Calu3 (cell line): Measurements from ENCODE around the gene SLC12A8. TPM values are rescaled to one million over a fixed set of nuclear protein-coding genes. Genes with fewer than 3 reads are reported as not detected.
A peak's percentile ranks its signal among the peaks of the same experiment; 100 is the strongest.

Experiments
- BruUV-seq: library from RNA; stranded (reverse); fragments of 400-500 nt; replicated peaks from 2 replicates; lab custom pipeline; 2021; lab: Mats Ljungman, UMichigan
- CTCF ChIA-PET: fragments of 300-600 bp; sonication (Branson Sonifier 250); formaldehyde crosslinking; loops from one replicate; lab custom pipeline; 2022; ENCODE audit warnings: antibody characterized with exemption; lab: Charles Lee
- DNase-seq: peaks from one replicate; pipeline ENCODE4 v3.0.0; 2022
- H3K27ac Mint-ChIP-seq: one replicate; pipeline ENCODE4 v1.8.0; 2022; ENCODE audit warnings: mixed read lengths; ENCODE audit not compliant: unreplicated experiment
- H3K27me3 Mint-ChIP-seq: one replicate; pipeline ENCODE4 v1.8.0; 2022; ENCODE audit warnings: mixed read lengths; ENCODE audit not compliant: unreplicated experiment
- H3K36me3 Mint-ChIP-seq: one replicate; pipeline ENCODE4 v1.8.0; 2022; ENCODE audit warnings: mild to moderate bottlenecking, moderate library complexity, mixed read lengths; ENCODE audit not compliant: insufficient read depth, unreplicated experiment
- H3K4me1 Mint-ChIP-seq: one replicate; pipeline ENCODE4 v1.8.0; 2022; ENCODE audit warnings: mild to moderate bottlenecking, low read depth, mixed read lengths; ENCODE audit not compliant: unreplicated experiment
- H3K4me3 Mint-ChIP-seq: one replicate; pipeline ENCODE4 v1.8.0; 2022; ENCODE audit warnings: mild to moderate bottlenecking, low read depth, moderate library complexity, mixed read lengths; ENCODE audit not compliant: unreplicated experiment
- H3K9me3 Mint-ChIP-seq: one replicate; pipeline ENCODE4 v1.8.0; 2022; ENCODE audit warnings: low read depth, mixed read lengths; ENCODE audit not compliant: unreplicated experiment
- intact Hi-C: fragments of 100-400 bp; cut with micrococcal nuclease; formaldehyde crosslinking; loops from one replicate; pipeline ENCODE4 v1.10.0; 2022; ENCODE audit not compliant: unreplicated experiment
- total RNA-seq: library from RNA; stranded (reverse); gene quantifications from 2 replicates; pipeline ENCODE4 v1.2.3, GENCODE V29; 2022
- TF ChIP-seq, protein P1 (sequence below): fragments of 200-600 bp; IDR thresholded peaks from one replicate; pipeline ENCODE4 v1.8.0; 2022; ENCODE audit warnings: antibody characterized with exemption; ENCODE audit not compliant: unreplicated experiment

The SLC12A8 gene
- total RNA-seq, 1 experiment from 2014 or later, result 16.8 TPM

DNA sequence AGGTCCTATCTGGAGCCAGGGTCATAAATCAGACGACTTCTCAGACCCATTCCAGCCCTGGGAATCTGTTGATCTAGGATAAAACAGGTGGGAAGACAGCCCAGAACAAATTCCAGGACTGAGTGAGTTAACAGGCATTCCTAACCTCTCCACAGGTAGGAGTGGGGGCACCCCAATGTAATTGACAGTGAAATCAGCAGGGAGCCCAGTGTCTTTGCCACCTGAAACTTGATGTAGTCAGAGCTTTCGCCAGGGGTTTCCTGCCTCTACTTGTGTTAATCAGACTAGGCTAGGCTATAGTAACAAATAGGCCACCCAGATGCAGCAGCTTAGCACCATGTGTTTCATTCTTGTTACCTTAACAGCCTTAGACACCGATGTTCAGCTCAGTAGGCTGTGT lies 154.0 kb downstream of the SLC12A8 start:
- Mint-ChIP-seq H3K9me3 (no peaks in the 10 kb centered on the region), H3K4me1 (peaks cover 28% of the 10 kb centered on the region), H3K27ac (no peak overlapping the region), H3K36me3 (peaks cover 6% of the 10 kb centered on the region), H3K4me3 (no peak overlapping the region), H3K27me3 (peaks cover 65% of the 10 kb centered on the region)
- intact Hi-C loops, result loop anchor here (10.0 kb wide), 1 partner anchor 134 kb away; no protein-coding TSS in a partner anchor
- BruUV-seq, result no TSS peak
- CTCF ChIA-PET, result no interaction called here
- TF ChIP-seq, protein P1, sequence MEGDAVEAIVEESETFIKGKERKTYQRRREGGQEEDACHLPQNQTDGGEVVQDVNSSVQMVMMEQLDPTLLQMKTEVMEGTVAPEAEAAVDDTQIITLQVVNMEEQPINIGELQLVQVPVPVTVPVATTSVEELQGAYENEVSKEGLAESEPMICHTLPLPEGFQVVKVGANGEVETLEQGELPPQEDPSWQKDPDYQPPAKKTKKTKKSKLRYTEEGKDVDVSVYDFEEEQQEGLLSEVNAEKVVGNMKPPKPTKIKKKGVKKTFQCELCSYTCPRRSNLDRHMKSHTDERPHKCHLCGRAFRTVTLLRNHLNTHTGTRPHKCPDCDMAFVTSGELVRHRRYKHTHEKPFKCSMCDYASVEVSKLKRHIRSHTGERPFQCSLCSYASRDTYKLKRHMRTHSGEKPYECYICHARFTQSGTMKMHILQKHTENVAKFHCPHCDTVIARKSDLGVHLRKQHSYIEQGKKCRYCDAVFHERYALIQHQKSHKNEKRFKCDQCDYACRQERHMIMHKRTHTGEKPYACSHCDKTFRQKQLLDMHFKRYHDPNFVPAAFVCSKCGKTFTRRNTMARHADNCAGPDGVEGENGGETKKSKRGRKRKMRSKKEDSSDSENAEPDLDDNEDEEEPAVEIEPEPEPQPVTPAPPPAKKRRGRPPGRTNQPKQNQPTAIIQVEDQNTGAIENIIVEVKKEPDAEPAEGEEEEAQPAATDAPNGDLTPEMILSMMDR, result no peak
- DNase-seq, result no peak

DNA sequence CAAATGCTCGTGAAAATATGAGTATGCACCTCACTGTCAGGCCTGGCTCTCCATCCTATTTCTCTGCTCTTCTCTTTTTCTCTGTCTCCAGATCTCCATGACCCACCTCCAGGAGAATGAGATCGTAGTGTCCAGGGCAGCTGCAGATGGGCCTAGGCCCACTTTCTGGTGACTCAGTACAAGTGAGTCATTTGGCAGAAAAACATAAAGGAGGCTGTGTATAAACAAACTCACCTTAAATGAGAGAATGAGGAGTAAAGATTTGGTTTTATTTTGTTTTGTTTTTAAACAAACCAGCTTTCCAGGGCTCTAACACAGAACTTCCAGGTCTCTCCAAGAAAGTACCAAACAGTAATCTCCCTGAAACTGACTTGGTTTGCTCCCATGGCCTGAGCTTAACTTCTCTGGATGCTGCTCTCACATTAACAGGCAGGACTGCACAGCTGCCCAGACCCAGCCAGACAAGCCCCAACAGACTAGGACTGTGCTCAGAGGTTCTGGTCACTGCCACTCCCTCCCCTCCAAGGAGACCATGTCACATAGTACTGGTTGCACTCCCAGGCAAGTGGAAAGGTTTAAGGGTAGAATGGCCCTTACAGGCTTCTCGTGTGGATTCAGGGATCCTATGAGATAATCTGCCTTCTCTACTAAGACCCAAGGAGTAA lies 155.2 kb downstream of the SLC12A8 start:
- intact Hi-C loops, result loop anchor here (10.0 kb wide), 1 partner anchor 133 kb away; no protein-coding TSS in a partner anchor
- CTCF ChIA-PET, result no interaction called here
- TF ChIP-seq, protein P1, result no peak
- no TSS peak for BruUV-seq
- peaks cover 17% of the 10 kb centered on the region for H3K4me1 Mint-ChIP-seq
- peaks cover 77% of the 10 kb centered on the region for H3K27me3 Mint-ChIP-seq
- H3K36me3 Mint-ChIP-seq, result peaks cover 6% of the 10 kb centered on the region
- H3K9me3 Mint-ChIP-seq, result no peaks in the 10 kb centered on the region
- H3K27ac Mint-ChIP-seq, result no peak overlapping the region
- no peak overlapping the region for H3K4me3 Mint-ChIP-seq
- DNase-seq, result no peak

GRCh38 chr3:125055913-125056745 lies 156.4 kb downstream of the SLC12A8 start, which contains the start of gene HEG1:
Gene HEG1, minus strand, starts transcription at chr3:125055997. Its CDS starts 107 bp downstream, at chr3:125055890.
- peak; percentile 59 for DNase-seq
- BruUV-seq, result no TSS peak
- Mint-ChIP-seq H3K27ac (no peak within 1 kb of the TSS), H3K4me1 (peaks cover 15% of the 10 kb centered on the region), H3K27me3 (peaks cover 80% of the 10 kb centered on the region), H3K36me3 (peaks cover 6% of the 10 kb centered on the region), H3K9me3 (no peaks in the 10 kb centered on the region), H3K4me3 (peak within 1 kb of the TSS; percentile 58)
- CTCF ChIA-PET, result interaction anchor here (0.6 to 1.0 kb wide), 2 partner anchors 31 to 611 kb away, joined by 3 read pairs; no protein-coding TSS in a partner anchor
- intact Hi-C loops, result loop anchor here (10.0 kb wide), 1 partner anchor 131 kb away; no protein-coding TSS in a partner anchor
- TF ChIP-seq, protein P1, result no peak

GRCh38 chr3:125055331-125055912 lies 157.1 kb downstream of the SLC12A8 start:
- no TSS peak for BruUV-seq
- Mint-ChIP-seq H3K27me3 (peaks cover 80% of the 10 kb centered on the region), H3K4me3 (peak overlapping the region; percentile 58), H3K27ac (no peak overlapping the region), H3K36me3 (peaks cover 6% of the 10 kb centered on the region), H3K4me1 (peaks cover 15% of the 10 kb centered on the region), H3K9me3 (no peaks in the 10 kb centered on the region)
- intact Hi-C loops, result loop anchor here (10.0 kb wide), 1 partner anchor 131 kb away; no protein-coding TSS in a partner anchor
- TF ChIP-seq, protein P1, result no peak
- peak; percentile 29 for DNase-seq
- CTCF ChIA-PET, result no interaction called here
